ENCODE measurements around the gene USP24. TPM values are rescaled to one million over a fixed set of nuclear protein-coding genes. Genes with fewer than 3 reads are reported as not detected.

The USP24 gene
- total RNA-seq, 1 donor, result 44.0 TPM

DNA sequence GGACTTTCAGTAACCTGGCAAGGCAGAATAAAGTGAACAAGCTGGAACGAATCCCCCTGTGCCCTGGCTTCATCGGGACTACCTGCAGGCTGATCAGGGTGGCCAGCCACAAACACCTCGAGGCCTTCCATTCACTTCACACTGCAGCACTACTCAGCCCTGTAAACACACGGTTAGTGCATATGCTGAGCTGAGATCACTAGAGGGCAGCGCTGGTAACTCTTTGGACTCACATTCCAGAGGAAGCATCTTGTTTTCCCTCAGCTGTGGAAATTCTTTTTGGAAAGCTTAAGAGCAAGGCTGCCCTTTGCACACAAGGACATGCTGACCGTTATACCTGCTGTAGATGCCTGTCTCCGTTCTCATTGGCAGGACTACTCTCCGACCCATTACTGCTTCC, 143.7 kb downstream of the USP24 start:
- peak; percentile 61 for DNase-seq (ENCODE audit: low read depth)
- TF ChIP-seq, protein P1, sequence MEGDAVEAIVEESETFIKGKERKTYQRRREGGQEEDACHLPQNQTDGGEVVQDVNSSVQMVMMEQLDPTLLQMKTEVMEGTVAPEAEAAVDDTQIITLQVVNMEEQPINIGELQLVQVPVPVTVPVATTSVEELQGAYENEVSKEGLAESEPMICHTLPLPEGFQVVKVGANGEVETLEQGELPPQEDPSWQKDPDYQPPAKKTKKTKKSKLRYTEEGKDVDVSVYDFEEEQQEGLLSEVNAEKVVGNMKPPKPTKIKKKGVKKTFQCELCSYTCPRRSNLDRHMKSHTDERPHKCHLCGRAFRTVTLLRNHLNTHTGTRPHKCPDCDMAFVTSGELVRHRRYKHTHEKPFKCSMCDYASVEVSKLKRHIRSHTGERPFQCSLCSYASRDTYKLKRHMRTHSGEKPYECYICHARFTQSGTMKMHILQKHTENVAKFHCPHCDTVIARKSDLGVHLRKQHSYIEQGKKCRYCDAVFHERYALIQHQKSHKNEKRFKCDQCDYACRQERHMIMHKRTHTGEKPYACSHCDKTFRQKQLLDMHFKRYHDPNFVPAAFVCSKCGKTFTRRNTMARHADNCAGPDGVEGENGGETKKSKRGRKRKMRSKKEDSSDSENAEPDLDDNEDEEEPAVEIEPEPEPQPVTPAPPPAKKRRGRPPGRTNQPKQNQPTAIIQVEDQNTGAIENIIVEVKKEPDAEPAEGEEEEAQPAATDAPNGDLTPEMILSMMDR (IDR thresholded peaks at IDR 0.05; ENCODE audit: insufficient read depth, low read depth, low read length), result peak; percentile 66
- no peak overlapping the region for H3K4me3 ChIP-seq (ENCODE audit: low read depth, low read length)

DNA sequence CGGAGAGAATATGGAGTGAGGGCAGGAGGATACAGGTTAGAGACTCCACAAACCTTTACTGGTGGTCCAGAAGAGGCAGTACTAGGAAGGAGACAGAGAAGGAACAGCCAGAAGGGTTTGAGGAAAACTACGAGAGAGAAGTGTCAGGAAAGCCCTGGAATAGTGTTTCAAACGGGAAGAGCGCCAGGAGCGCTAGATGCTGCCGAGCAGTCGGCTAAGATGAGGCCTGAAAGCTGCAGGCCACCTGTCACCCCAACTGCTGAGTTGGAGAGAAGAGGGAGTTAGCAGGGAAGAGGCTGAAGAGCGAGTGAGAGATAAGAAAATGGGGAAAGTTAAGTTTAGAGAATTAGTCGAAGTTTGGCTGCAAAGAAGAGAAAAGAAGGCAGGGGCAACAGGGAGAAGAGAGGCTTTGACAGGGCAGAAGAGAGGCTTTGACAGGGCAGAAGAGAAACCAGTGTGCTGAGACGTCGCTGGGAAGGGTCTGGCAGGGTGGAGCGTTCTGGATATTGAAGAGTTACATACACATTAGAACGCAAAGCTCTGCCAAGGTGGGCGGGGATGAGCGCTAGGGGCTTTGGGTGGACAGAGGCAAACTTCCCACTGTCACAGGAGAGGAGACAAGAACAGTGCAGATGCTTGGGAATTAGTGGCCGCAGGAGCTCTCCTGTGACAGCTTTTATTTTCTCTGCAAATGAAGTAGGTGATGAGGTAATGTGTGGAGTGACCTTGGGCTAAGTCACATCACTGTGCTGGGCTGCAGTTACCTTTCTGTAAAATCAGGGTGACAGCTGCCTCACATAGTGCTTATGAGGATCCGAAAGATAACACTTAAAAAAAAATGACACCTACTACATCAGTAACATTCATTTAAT, 144.6 kb downstream of the USP24 start:
- no peak overlapping the region for H3K4me3 ChIP-seq (ENCODE audit: low read depth, low read length)
- no peak for DNase-seq (ENCODE audit: low read depth)
- TF ChIP-seq, protein P1 (IDR thresholded peaks at IDR 0.05; ENCODE audit: insufficient read depth, low read depth, low read length), result no peak

DNA sequence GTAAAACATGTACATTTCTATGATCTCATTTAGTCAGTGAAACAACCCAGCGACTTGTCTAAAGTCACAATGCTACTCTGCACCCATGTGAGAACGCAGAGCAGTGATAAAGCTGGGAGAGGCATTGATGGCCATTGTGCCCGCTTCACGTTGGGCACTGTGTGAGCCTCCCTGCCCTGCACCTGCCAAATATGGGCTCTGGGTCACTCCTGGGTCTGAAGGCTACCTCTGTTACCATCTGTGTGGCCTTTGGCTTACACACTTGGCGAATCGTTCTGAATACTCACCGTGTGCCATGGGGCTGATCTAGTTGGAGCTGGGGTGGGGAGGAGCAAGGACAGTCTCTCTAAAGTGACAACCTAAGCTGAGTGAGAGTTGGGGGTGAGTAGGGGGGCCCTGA, 145.9 kb downstream of the USP24 start:
- no peak for DNase-seq (ENCODE audit: low read depth)
- TF ChIP-seq, protein P1 (IDR thresholded peaks at IDR 0.05; ENCODE audit: insufficient read depth, low read depth, low read length), result no peak
- H3K4me3 ChIP-seq (ENCODE audit: low read depth, low read length), result no peak overlapping the region

DNA sequence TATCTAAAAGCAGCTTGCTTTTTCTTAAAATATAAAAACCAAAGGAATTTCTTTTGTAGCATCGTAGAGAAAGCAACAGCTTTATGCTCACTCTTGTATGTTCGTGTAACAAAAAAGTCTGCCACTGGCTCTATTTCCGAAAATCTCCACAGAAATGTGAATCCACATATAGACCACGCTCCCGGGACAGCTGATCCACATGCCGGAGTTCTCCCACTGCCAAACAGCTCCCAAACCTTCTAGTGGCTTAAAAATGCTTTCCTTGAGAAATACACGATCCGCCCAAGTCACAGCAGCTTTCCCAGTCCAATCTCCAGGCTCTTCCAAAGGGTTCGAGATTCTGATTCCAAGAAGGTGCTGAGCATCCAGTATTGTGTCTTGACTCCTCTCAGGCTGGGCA, 146.5 kb downstream of the USP24 start:
- no peak overlapping the region for H3K4me3 ChIP-seq (ENCODE audit: low read depth, low read length)
- TF ChIP-seq, protein P1 (IDR thresholded peaks at IDR 0.05; ENCODE audit: insufficient read depth, low read depth, low read length), result no peak
- DNase-seq (ENCODE audit: low read depth), result no peak

DNA sequence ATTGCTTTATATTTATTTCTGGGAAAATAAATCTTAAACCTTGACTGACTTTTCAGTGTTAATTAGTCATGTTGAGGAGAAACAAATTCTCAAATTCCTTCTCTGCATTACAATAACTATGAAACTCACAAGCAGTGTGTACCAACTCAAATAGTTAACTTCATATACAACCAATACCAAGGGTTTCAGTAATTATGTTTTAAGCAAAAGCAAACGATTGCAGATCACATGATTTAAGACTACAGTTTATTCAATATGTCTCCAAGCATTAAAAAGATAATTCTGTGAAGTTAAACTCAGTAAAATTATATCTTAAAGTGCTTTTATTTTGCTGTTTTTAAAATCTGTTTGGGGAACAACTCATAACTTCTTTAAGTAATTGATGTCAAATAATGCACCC, 147.2 kb downstream of the USP24 start:
- TF ChIP-seq, protein P1 (IDR thresholded peaks at IDR 0.05; ENCODE audit: insufficient read depth, low read depth, low read length), result no peak
- DNase-seq (ENCODE audit: low read depth), result no peak
- H3K4me3 ChIP-seq (ENCODE audit: low read depth, low read length), result no peak overlapping the region

DNA sequence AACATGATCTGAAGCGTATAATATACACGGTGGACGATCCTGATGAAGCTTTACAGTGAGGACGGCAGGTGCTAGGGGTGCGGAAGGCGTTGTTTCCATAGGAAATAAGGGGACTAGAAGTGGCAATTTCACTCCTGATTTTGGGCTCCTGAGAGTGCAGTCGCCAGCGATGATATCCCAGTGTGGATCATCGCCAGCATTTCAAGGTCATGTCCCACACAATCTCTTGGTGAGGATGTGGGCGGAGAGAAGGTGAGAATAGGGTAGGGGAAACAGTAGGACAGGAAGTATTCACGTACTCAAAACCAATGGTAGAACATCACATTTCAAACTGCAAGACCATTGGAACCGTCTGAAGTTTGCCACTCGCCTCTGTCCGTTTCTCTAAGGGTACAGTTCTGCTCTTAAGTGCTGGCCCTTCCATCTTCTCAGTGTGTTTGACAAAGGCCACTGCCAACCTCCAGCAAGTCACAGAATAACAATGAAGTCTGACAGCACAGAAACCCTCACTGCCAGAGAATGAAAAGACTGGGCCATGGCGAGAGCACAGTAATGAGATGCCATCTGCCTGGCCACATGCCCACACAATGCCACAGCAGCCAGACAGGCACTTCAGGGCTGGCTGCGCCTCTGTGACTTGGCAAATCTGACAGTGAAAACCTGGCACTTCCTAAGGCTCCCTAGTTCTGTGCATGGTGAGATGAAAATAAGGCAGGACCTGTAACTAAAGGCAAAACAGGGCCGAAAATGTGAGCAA, 148.0 kb downstream of the USP24 start:
- DNase-seq (ENCODE audit: low read depth), result no peak
- H3K4me3 ChIP-seq (ENCODE audit: low read depth, low read length), result no peak overlapping the region
- TF ChIP-seq, protein P1 (IDR thresholded peaks at IDR 0.05; ENCODE audit: insufficient read depth, low read depth, low read length), result no peak
